H1 (cell line): ENCODE results near the gene NAT10. TPM values are rescaled to one million over a fixed set of nuclear protein-coding genes. Genes with fewer than 3 reads are reported as not detected.

Experiments used
- CTCF ChIA-PET: fragments of 300-600 bp; sonication (Branson Sonifier 250); formaldehyde crosslinking; loops from one replicate; lab custom pipeline; 2021; ENCODE audit not compliant: partially characterized antibody; lab: Charles Lee
- POLR2A ChIA-PET: fragments of 300-600 bp; sonication (Branson Sonifier 250); formaldehyde crosslinking; loops from one replicate; lab custom pipeline; 2021; ENCODE audit warnings: inconsistent platforms; ENCODE audit not compliant: partially characterized antibody; lab: Charles Lee
- DNase-seq, 2 experiments: peaks; one replicate each; pipeline versions ENCODE4 v3.0.0 to v3.0.0-alpha.2; 2010 to 2022; ENCODE audit warnings: low spot score in 2 of 2, low read depth in 1 of 2, mixed read lengths in 1 of 2
- FAIRE-seq: peaks from 2 replicates; lab custom pipeline; 2011; peaks lifted over from hg19 to GRCh38; lab: Jason Lieb, UNC
- H2AFZ ChIP-seq: 2 replicates; pipeline ENCODE4 v1.8.1; 2012; ENCODE audit warnings: low read length, inconsistent platforms
- H2AK5ac ChIP-seq: 2 replicates; pipeline ENCODE4 v1.6.1; 2013; ENCODE audit warnings: low read depth, low read length
- H2BK120ac ChIP-seq: replicated peaks from 2 replicates; pipeline ENCODE3; 2013; ENCODE audit warnings: low read depth, low read length, inconsistent platforms
- H2BK12ac ChIP-seq: 2 replicates; pipeline ENCODE4 v1.6.1; 2013; ENCODE audit warnings: low read depth, low read length
- H2BK15ac ChIP-seq: 2 replicates; pipeline ENCODE4 v1.6.1; 2013; ENCODE audit warnings: low read length
- H2BK20ac ChIP-seq: 2 replicates; pipeline ENCODE4 v1.6.1; 2013; ENCODE audit warnings: low read length
- H2BK5ac ChIP-seq: 2 replicates; pipeline ENCODE4 v1.6.1; 2013; ENCODE audit warnings: low read depth, low read length
- H3K14ac ChIP-seq: 2 replicates; pipeline ENCODE4 v1.6.1; 2013; ENCODE audit warnings: inconsistent platforms; ENCODE audit not compliant: insufficient read length
- H3K18ac ChIP-seq: 2 replicates; pipeline ENCODE4 v1.6.1; 2013; ENCODE audit warnings: low read length; ENCODE audit errors: extremely low read depth
- H3K23ac ChIP-seq: 2 replicates; pipeline ENCODE4 v1.6.1; 2013; ENCODE audit warnings: inconsistent platforms; ENCODE audit not compliant: insufficient read length
- H3K23me2 ChIP-seq: 2 replicates; pipeline ENCODE4 v1.6.1; 2013; ENCODE audit warnings: low read depth, low read length
- H3K27ac ChIP-seq: 2 replicates; pipeline ENCODE4 v1.6.1; 2011; ENCODE audit warnings: low read depth, low read length, inconsistent platforms
- H3K27me3 ChIP-seq, 4 experiments: replicated peaks in 1 of 4; 1 replicate in 1 of 4; 2 replicates in 3 of 4; pipeline versions ENCODE4 v1.6.1 to v1.8.1; 2011 to 2013; ENCODE audit warnings: low read length in 3 of 4, mild to moderate bottlenecking in 3 of 4, inconsistent platforms in 2 of 4, mixed read lengths in 2 of 4, moderate library complexity in 1 of 4; ENCODE audit not compliant: control insufficient read depth in 3 of 4, insufficient read depth in 3 of 4; ENCODE audit errors: extremely low read depth in 1 of 4
- H3K36me3 ChIP-seq, 4 experiments: 2 replicates each; pipeline versions ENCODE4 v1.6.1 to v1.8.1; 2011 to 2013; ENCODE audit warnings: mild to moderate bottlenecking in 4 of 4, low read length in 3 of 4, moderate library complexity in 2 of 4, control low read depth in 1 of 4, inconsistent platforms in 1 of 4; ENCODE audit not compliant: insufficient read depth in 4 of 4, control insufficient read depth in 2 of 4
- H3K4ac ChIP-seq: replicated peaks from 2 replicates; pipeline ENCODE3; 2013; ENCODE audit warnings: low read length, low read depth, mixed read lengths, inconsistent platforms; ENCODE audit not compliant: insufficient read length
- H3K4me1 ChIP-seq, 4 experiments: replicated peaks in 1 of 4; 1 replicate in 1 of 4; 2 replicates in 3 of 4; pipeline versions ENCODE4 v1.6.1 to v1.8.1; 2011 to 2013; ENCODE audit warnings: low read length in 3 of 4, inconsistent platforms in 2 of 4, mixed read lengths in 1 of 4; ENCODE audit not compliant: insufficient read depth in 4 of 4, control insufficient read depth in 3 of 4
- H3K4me2 ChIP-seq, 2 experiments: 2 replicates each; pipeline versions ENCODE4 v1.6.1 to v1.8.1; 2011 to 2013; ENCODE audit warnings: low read depth in 2 of 2, low read length in 2 of 2, control low read depth in 1 of 2, inconsistent platforms in 1 of 2, mild to moderate bottlenecking in 1 of 2; ENCODE audit not compliant: insufficient read depth in 1 of 2
- H3K4me3 ChIP-seq, 4 experiments: fragments of 200-600, 300-600 bp in 1 of 4; sonication (generic), shearing (Covaris generic), sonication (Bioruptor Twin) in 1 of 4; 2 replicates each; pipeline versions ENCODE4 v1.5.1 to v1.8.1; 2011 to 2016; ENCODE audit warnings: low read length in 4 of 4, low read depth in 3 of 4, control low read depth in 2 of 4, inconsistent platforms in 2 of 4, mild to moderate bottlenecking in 2 of 4, mixed read lengths in 1 of 4, moderate library complexity in 1 of 4; ENCODE audit not compliant: insufficient read depth in 2 of 4; ENCODE audit errors: extremely low read depth in 1 of 4
- H3K56ac ChIP-seq: replicated peaks from 2 replicates; pipeline ENCODE3; 2013; ENCODE audit warnings: low read depth, mild to moderate bottlenecking, mixed read lengths, low read length, inconsistent platforms; ENCODE audit not compliant: insufficient read length
- H3K79me1 ChIP-seq: 2 replicates; pipeline ENCODE4 v1.6.1; 2013; ENCODE audit warnings: low read depth, low read length, control low read depth
- H3K79me2 ChIP-seq, 2 experiments: 2 replicates each; pipeline versions ENCODE4 v1.6.1 to v1.8.1; 2012 to 2013; ENCODE audit warnings: low read length in 2 of 2, mild to moderate bottlenecking in 2 of 2, inconsistent platforms in 1 of 2; ENCODE audit not compliant: insufficient read depth in 2 of 2, control insufficient read depth in 1 of 2
- H3K9ac ChIP-seq, 4 experiments: replicated peaks in 1 of 4; 1 replicate in 1 of 4; 2 replicates in 3 of 4; pipeline versions ENCODE4 v1.6.1 to v1.8.1; 2011 to 2013; ENCODE audit warnings: low read depth in 3 of 4, low read length in 3 of 4, control low read depth in 2 of 4, mild to moderate bottlenecking in 2 of 4, moderate library complexity in 2 of 4, inconsistent platforms in 1 of 4; ENCODE audit errors: extremely low read depth in 1 of 4
- H3K9me3 ChIP-seq, 2 experiments: 2 replicates each; pipeline versions ENCODE4 v1.6.1 to v1.8.1; 2012 to 2013; ENCODE audit warnings: mild to moderate bottlenecking in 2 of 2, moderate library complexity in 2 of 2, control low read depth in 1 of 2, inconsistent platforms in 1 of 2, low read depth in 1 of 2, low read length in 1 of 2, mixed read lengths in 1 of 2; ENCODE audit not compliant: insufficient read depth in 2 of 2
- H4K20me1 ChIP-seq, 2 experiments: replicated peaks in 1 of 2; 2 replicates each; pipeline versions ENCODE3 to v1.8.1; 2011 to 2013; ENCODE audit warnings: inconsistent platforms in 2 of 2, low read length in 2 of 2, mild to moderate bottlenecking in 1 of 2; ENCODE audit not compliant: insufficient read depth in 2 of 2, control insufficient read depth in 1 of 2
- H4K5ac ChIP-seq: 2 replicates; pipeline ENCODE4 v1.6.1; 2013; ENCODE audit warnings: low read length, low read depth, mixed read lengths, inconsistent platforms; ENCODE audit not compliant: insufficient read length
- H4K8ac ChIP-seq: 2 replicates; pipeline ENCODE4 v1.8.0; 2013; ENCODE audit warnings: mild to moderate bottlenecking, moderate library complexity, low read length, inconsistent platforms; ENCODE audit not compliant: insufficient read depth; ENCODE audit errors: extremely low read depth
- H4K91ac ChIP-seq: replicated peaks from 2 replicates; pipeline ENCODE3; 2013; ENCODE audit warnings: low read length, mixed read lengths, inconsistent platforms; ENCODE audit not compliant: insufficient read length
- ATF3 ChIP-seq: IDR thresholded peaks from 2 replicates; pipeline ENCODE4 v1.6.1; 2011; ENCODE audit warnings: low read depth, mild to moderate bottlenecking, low read length; ENCODE audit not compliant: insufficient read depth
- CHD2 ChIP-seq: IDR thresholded peaks from 2 replicates; pipeline ENCODE4 v1.6.1; 2012; ENCODE audit warnings: low read length, improper control_type of control experiment
- FOSL1 ChIP-seq: IDR thresholded peaks from 2 replicates; pipeline ENCODE4 v1.6.1; 2011; ENCODE audit warnings: mild to moderate bottlenecking, low read depth, low read length, moderate library complexity; ENCODE audit not compliant: insufficient read depth
- POU5F1 ChIP-seq: IDR thresholded peaks from 2 replicates; pipeline ENCODE4 v1.6.1; 2011; ENCODE audit warnings: low read depth, mild to moderate bottlenecking, low read length, moderate library complexity
- RBBP5 ChIP-seq: IDR thresholded peaks from 2 replicates; pipeline ENCODE4 v1.7.1; 2012; ENCODE audit warnings: low read depth, mild to moderate bottlenecking, inconsistent platforms, low read length, moderate library complexity, borderline replicate concordance
- SIN3A ChIP-seq, 2 experiments: IDR thresholded peaks in 1 of 2; conservative IDR thresholded peaks in 1 of 2; 2 replicates each; pipeline ENCODE4 v1.6.1; 2011 to 2012; ENCODE audit warnings: low read length in 2 of 2, improper control_type of control experiment in 1 of 2, low read depth in 1 of 2, mild to moderate bottlenecking in 1 of 2
- SP4 ChIP-seq: IDR thresholded peaks from 2 replicates; pipeline ENCODE4 v1.6.1; 2012; ENCODE audit warnings: low read length, inconsistent platforms
- SRF ChIP-seq: IDR thresholded peaks from 2 replicates; pipeline ENCODE4 v1.6.1; 2011; ENCODE audit warnings: mild to moderate bottlenecking, low read depth, low read length, moderate library complexity
- WGBS, 2 experiments: shearing (Covaris generic) in 1 of 2; methylation state at CpG; one replicate each; pipeline versions ENCODE4 v1.1.6 to v1.1.7; 2013 to 2015; ENCODE audit warnings: low lambda C conversion rate in 2 of 2, mixed read lengths in 2 of 2, inconsistent platforms in 1 of 2, low coverage in 1 of 2, missing lambda C conversion rate in 1 of 2; ENCODE audit not compliant: insufficient replicate concordance in 2 of 2, insufficient coverage in 1 of 2, insufficient read length in 1 of 2; ENCODE audit errors: extremely low coverage in 1 of 2, missing lambda C conversion rate in 1 of 2; 5-methylcytosine and 5-hydroxymethylcytosine counted together
- polyA plus RNA-seq, 7 experiments: library from polyadenylated mRNA; depleted of rRNA in 3 of 7; stranded (reverse) in 5 of 7; unstranded in 2 of 7; fragments of >200 nt in 5 of 7; fragments of 200-250 nt in 2 of 7; gene quantifications; 1 replicate in 5 of 7; 2 replicates in 1 of 7; 4 replicates in 1 of 7; pipeline versions ENCODE4 v1.2.1 to v1.2.3, GENCODE V29; 2011 to 2013; ENCODE audit warnings: missing spikeins in 2 of 7, mixed read lengths in 2 of 7
- total RNA-seq: library from RNA; stranded (reverse); fragmentation: NEBNext Ultra II Directional; extraction: Animal tissue kit (Norgen Biotek cat#: 25700); gene quantifications from 2 replicates; pipeline ENCODE4 v1.2.1, GENCODE V29; 2021

NAT10 gene
- total and polyA plus RNA-seq, 2 of the 8 experiments (the other 6 are each of a cell fraction or from before 2014, with no cell fraction given) = 66.3 to 89.6 TPM

- Histone ChIP-seq H2BK15ac (no peak overlapping the region), H3K79me2 (no peaks in the 10 kb centered on the region), H4K5ac (no peak overlapping the region), H3K27me3 (no peaks in the 10 kb centered on the region), H3K4me1 (no peaks in the 10 kb centered on the region), H3K9ac (no peak overlapping the region), H4K8ac (no peak overlapping the region), H2BK12ac (no peak overlapping the region), H3K4ac (no peak overlapping the region), H3K56ac (no peak overlapping the region), H3K79me1 (no peaks in the 10 kb centered on the region), H3K4me3 (no peak overlapping the region), H3K27ac (no peak overlapping the region), H3K36me3 (no peaks in the 10 kb centered on the region), H4K20me1 (peaks cover 0 to 19% of the 10 kb centered on the region in 2 experiments), H3K4me2 (no peak overlapping the region), H3K18ac (no peak overlapping the region)
- POLR2A ChIA-PET = no interaction called here
- 90% methylated on average over 15 of the region's 22 CpGs; no CpG with 5 or more reads in 1 of the 2 experiments for WGBS, 2 experiments
- FAIRE-seq = no peak
- DNase-seq = no peak
- TF ChIP-seq CHD2 = no peak
- no peak for TF ChIP-seq RBBP5
- no peak for TF ChIP-seq FOSL1
- no peak for TF ChIP-seq SP4
- TF ChIP-seq SIN3A (conservative IDR thresholded peaks at IDR 0.05 in 1 of 2, IDR thresholded peaks at IDR 0.05 in 1 of 2; ENCODE audit: low read depth in 1 of 2, low read length in 2 of 2) = no peak
- no peak for TF ChIP-seq ATF3
- TF ChIP-seq SRF = no peak
- no peak for TF ChIP-seq POU5F1
- TF ChIP-seq, all 59 proteins: peak for 0
- no peak overlapping the region for H2AK5ac ChIP-seq
- H2BK20ac ChIP-seq = no peak overlapping the region
- H3K9me3 ChIP-seq = no peaks in the 10 kb centered on the region
- no peak overlapping the region for H3K14ac ChIP-seq
- H3K23me2 ChIP-seq = no peaks in the 10 kb centered on the region
- no peak overlapping the region for H4K91ac ChIP-seq
- H2BK5ac ChIP-seq = no peak overlapping the region
- CTCF ChIA-PET = interaction anchor here (1.1 to 11.3 kb wide), 4 partner anchors 9 to 205 kb away, joined by 4 to 89 read pairs (median 7); no protein-coding TSS in a partner anchor
- no peak overlapping the region for H3K23ac ChIP-seq
- no peak overlapping the region for H2AFZ ChIP-seq
- no peak overlapping the region for H2BK120ac ChIP-seq
Measured at GRCh38 chr11:34160049-34160721, 54.8 kb downstream of the NAT10 start.
